GM12878 (cell line): ENCODE measurements around the gene NAA60. TPM values are rescaled to one million over a fixed set of nuclear protein-coding genes. Genes with fewer than 3 reads are reported as not detected.

ENCODE experiments used
- ATF2 ChIP-seq: IDR thresholded peaks from 2 replicates; pipeline ENCODE4 v1.6.1; 2012; ENCODE audit warnings: low read length, inconsistent platforms
- BCL11A ChIP-seq: IDR thresholded peaks from 2 replicates; pipeline ENCODE4 v1.6.1; 2011; ENCODE audit warnings: low read depth, low read length
- CREB1 ChIP-seq: IDR thresholded peaks from 2 replicates; pipeline ENCODE4 v1.6.1; 2012; ENCODE audit warnings: low read depth, mild to moderate bottlenecking, inconsistent platforms
- ETV6 ChIP-seq, 2 experiments: fragments of 450-650 bp in 1 of 2; IDR thresholded peaks in 1 of 2; conservative IDR thresholded peaks in 1 of 2; 2 replicates each; pipeline ENCODE4 v1.6.1; 2014; ENCODE audit warnings: antibody characterized with exemption in 1 of 2, borderline replicate concordance in 1 of 2, low read depth in 1 of 2, mild to moderate bottlenecking in 1 of 2, moderate library complexity in 1 of 2
- EZH2 ChIP-seq: IDR thresholded peaks from 2 replicates; pipeline ENCODE4 v1.6.1; 2012; ENCODE audit warnings: low read depth, mild to moderate bottlenecking, control low read depth, inconsistent platforms, low read length, borderline replicate concordance; ENCODE audit not compliant: control insufficient read depth
- HDAC6 ChIP-seq: fragments of 200-600 bp; sonication (generic); IDR thresholded peaks from one replicate; pipeline ENCODE4 v1.8.0; 2017; ENCODE audit warnings: antibody characterized with exemption; ENCODE audit not compliant: unreplicated experiment
- KAT2A ChIP-seq: conservative IDR thresholded peaks from 2 replicates; pipeline ENCODE4 v1.6.1; 2011; ENCODE audit warnings: low read depth, low read length; ENCODE audit not compliant: control insufficient read depth
- KLF5 ChIP-seq: fragments of 450-650 bp; IDR thresholded peaks from 2 replicates; pipeline ENCODE4 v1.6.1; 2014; ENCODE audit warnings: mild to moderate bottlenecking; ENCODE audit not compliant: partially characterized antibody
- POU2F2 ChIP-seq: IDR thresholded peaks from 3 replicates; pipeline ENCODE4 v1.6.1; 2011; ENCODE audit warnings: low read depth, mild to moderate bottlenecking, low read length, borderline replicate concordance
- RAD51 ChIP-seq: fragments of 450-650 bp; IDR thresholded peaks from 2 replicates; pipeline ENCODE4 v1.6.1; 2016; ENCODE audit warnings: moderate library complexity, mild to moderate bottlenecking, inconsistent platforms
- RB1 ChIP-seq: fragments of 450-650 bp; formaldehyde crosslinking; IDR thresholded peaks from 2 replicates; pipeline ENCODE4 v1.6.1; 2017; ENCODE audit warnings: mild to moderate bottlenecking, borderline replicate concordance
- RBBP5 ChIP-seq: fragments of 200-600 bp; sonication (generic); conservative IDR thresholded peaks from 2 replicates; pipeline ENCODE4 v1.6.1; 2016
- RCOR1 ChIP-seq: conservative IDR thresholded peaks from 2 replicates; pipeline ENCODE4 v1.6.1; 2012; ENCODE audit warnings: low read depth, low read length, improper control_type of control experiment
- TARDBP ChIP-seq: IDR thresholded peaks from 2 replicates; pipeline ENCODE4 v1.6.1; 2016; ENCODE audit warnings: borderline replicate concordance
- ZNF24 ChIP-seq: fragments of 450-650 bp; IDR thresholded peaks from 2 replicates; pipeline ENCODE4 v1.6.1; 2017; ENCODE audit warnings: antibody characterized with exemption, mild to moderate bottlenecking
- polyA plus RNA-seq, 11 experiments: library from polyadenylated mRNA; depleted of rRNA in 4 of 11; unstranded in 6 of 11; stranded (reverse) in 5 of 11; fragments of >200 nt; fragmentation: Nextera tagmentation in 4 of 11; fragmentation: Illumina TruSeq in 1 of 11; extraction: Ambion mirVana in 4 of 11; extraction: Trizol in 1 of 11; gene quantifications; 1 replicate in 1 of 11; 2 replicates in 10 of 11; pipeline versions ENCODE4 v1.2.1 to v1.2.3, GENCODE V29; 2011 to 2016; ENCODE audit warnings: inconsistent platforms in 2 of 11, missing spikeins in 2 of 11, low read depth in 1 of 11
- total RNA-seq, 4 experiments: library from RNA; depleted of rRNA in 3 of 4; stranded (reverse); fragments of >200 nt in 3 of 4; fragmentation: Illumina TruSeq in 1 of 4; extraction: Trizol in 1 of 4; gene quantifications; 2 replicates each; pipeline versions ENCODE4 v1.2.1 to v1.2.3, GENCODE V29; 2013 to 2021
- TF ChIP-seq, protein P1 (sequence below): fragments of 450-650 bp; conservative IDR thresholded peaks from 2 replicates; pipeline ENCODE4 v1.6.1; 2017; ENCODE audit warnings: mild to moderate bottlenecking, moderate library complexity
- TF ChIP-seq, protein P2 (sequence below): fragments of 450-650 bp; IDR thresholded peaks from 2 replicates; pipeline ENCODE4 v1.6.1; 2018; ENCODE audit warnings: mild to moderate bottlenecking, low read depth, moderate library complexity; ENCODE audit not compliant: partially characterized antibody
- TF ChIP-seq, protein P3 (sequence below): IDR thresholded peaks from 2 replicates; pipeline ENCODE4 v1.6.1; 2012; ENCODE audit warnings: mild to moderate bottlenecking, low read depth, low read length

Gene NAA60
- total and polyA plus RNA-seq, 10 of the 15 experiments (the other 5 are each of a cell fraction or from before 2014, with no cell fraction given) = 6.2 to 43.1 (median 34.6) TPM

DNA sequence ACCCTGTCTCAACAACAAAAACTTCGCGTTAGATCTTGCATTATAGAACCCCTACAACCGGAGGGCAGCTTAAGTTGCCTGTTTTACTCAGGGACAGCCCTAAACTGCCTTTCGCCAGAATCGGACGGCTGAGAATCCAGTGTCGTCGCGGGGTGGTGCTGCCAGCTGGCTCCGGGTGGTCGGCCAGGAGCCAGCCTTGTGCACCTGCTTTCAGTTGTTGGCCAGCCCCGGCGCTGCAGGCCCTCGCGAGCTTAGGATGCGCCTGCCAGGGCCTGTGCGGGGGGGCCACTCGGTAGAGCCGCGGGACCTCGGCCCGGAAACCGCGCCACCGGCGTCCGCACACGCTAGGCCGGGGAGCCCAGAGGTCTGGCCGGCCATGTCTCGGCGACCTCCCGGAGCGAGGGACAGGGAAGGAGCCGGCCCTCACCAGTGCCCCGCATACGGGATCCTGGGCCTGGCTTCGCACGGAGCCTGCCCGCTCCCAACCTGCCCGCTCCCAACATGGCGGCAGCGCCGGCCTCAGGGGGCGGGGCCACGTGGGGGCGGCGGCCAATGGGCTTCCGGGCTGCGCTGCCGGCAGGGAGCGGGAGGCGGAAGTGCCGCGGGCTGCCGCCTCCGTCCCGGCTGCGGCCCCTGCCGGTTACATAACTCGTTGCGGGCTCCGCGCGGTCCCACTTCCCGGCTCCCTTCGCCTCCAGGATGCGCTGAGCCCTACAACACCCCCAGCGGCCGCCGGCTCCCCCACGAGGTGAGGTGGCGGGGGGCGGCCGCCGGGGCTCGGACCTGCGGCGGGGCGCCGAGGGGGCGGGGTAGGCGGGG lies 14.2 kb downstream of the NAA60 start (continued):
- TF ChIP-seq, protein P1, sequence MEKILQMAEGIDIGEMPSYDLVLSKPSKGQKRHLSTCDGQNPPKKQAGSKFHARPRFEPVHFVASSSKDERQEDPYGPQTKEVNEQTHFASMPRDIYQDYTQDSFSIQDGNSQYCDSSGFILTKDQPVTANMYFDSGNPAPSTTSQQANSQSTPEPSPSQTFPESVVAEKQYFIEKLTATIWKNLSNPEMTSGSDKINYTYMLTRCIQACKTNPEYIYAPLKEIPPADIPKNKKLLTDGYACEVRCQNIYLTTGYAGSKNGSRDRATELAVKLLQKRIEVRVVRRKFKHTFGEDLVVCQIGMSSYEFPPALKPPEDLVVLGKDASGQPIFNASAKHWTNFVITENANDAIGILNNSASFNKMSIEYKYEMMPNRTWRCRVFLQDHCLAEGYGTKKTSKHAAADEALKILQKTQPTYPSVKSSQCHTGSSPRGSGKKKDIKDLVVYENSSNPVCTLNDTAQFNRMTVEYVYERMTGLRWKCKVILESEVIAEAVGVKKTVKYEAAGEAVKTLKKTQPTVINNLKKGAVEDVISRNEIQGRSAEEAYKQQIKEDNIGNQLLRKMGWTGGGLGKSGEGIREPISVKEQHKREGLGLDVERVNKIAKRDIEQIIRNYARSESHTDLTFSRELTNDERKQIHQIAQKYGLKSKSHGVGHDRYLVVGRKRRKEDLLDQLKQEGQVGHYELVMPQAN = no peak; the same call in 1 of the 2 replicates
- TF ChIP-seq ATF2 (no peak), RBBP5 (no peak), HDAC6 (no peak), ETV6 (conservative IDR thresholded peaks at IDR 0.05 in 1 of 2, IDR thresholded peaks at IDR 0.05 in 1 of 2; ENCODE audit: borderline replicate concordance in 1 of 2, low read depth in 1 of 2) (no peak; a peak in 1 of 4 replicates), CREB1 (peak; percentile 39; the same call in 1 of the 2 replicates), KLF5 (peak; percentile 39), ZNF24 (no peak), BCL11A (no peak), RAD51 (no peak), RB1 (peak; percentile 63; the same call in 1 of the 2 replicates), POU2F2 (no peak; the same call in 2 of the 3 replicates), TARDBP (no peak), RCOR1 (no peak), EZH2 (no peak), KAT2A (no peak)
- TF ChIP-seq, protein P2, sequence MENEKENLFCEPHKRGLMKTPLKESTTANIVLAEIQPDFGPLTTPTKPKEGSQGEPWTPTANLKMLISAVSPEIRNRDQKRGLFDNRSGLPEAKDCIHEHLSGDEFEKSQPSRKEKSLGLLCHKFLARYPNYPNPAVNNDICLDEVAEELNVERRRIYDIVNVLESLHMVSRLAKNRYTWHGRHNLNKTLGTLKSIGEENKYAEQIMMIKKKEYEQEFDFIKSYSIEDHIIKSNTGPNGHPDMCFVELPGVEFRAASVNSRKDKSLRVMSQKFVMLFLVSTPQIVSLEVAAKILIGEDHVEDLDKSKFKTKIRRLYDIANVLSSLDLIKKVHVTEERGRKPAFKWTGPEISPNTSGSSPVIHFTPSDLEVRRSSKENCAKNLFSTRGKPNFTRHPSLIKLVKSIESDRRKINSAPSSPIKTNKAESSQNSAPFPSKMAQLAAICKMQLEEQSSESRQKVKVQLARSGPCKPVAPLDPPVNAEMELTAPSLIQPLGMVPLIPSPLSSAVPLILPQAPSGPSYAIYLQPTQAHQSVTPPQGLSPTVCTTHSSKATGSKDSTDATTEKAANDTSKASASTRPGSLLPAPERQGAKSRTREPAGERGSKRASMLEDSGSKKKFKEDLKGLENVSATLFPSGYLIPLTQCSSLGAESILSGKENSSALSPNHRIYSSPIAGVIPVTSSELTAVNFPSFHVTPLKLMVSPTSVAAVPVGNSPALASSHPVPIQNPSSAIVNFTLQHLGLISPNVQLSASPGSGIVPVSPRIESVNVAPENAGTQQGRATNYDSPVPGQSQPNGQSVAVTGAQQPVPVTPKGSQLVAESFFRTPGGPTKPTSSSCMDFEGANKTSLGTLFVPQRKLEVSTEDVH = no peak
- TF ChIP-seq, protein P3, sequence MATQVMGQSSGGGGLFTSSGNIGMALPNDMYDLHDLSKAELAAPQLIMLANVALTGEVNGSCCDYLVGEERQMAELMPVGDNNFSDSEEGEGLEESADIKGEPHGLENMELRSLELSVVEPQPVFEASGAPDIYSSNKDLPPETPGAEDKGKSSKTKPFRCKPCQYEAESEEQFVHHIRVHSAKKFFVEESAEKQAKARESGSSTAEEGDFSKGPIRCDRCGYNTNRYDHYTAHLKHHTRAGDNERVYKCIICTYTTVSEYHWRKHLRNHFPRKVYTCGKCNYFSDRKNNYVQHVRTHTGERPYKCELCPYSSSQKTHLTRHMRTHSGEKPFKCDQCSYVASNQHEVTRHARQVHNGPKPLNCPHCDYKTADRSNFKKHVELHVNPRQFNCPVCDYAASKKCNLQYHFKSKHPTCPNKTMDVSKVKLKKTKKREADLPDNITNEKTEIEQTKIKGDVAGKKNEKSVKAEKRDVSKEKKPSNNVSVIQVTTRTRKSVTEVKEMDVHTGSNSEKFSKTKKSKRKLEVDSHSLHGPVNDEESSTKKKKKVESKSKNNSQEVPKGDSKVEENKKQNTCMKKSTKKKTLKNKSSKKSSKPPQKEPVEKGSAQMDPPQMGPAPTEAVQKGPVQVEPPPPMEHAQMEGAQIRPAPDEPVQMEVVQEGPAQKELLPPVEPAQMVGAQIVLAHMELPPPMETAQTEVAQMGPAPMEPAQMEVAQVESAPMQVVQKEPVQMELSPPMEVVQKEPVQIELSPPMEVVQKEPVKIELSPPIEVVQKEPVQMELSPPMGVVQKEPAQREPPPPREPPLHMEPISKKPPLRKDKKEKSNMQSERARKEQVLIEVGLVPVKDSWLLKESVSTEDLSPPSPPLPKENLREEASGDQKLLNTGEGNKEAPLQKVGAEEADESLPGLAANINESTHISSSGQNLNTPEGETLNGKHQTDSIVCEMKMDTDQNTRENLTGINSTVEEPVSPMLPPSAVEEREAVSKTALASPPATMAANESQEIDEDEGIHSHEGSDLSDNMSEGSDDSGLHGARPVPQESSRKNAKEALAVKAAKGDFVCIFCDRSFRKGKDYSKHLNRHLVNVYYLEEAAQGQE = no peak
